Measurements from ENCODE around the gene MORF4L2.

The MORF4L2 gene

GRCh38 chrX:103686199-103687072, at the start of gene MORF4L2:
TSS of gene MORF4L2 (minus strand) at chrX:103686699. CDS start at chrX:103677027, 9,672 bp downstream.
- peak; percentile 99 for DNase-seq (ENCODE audit: low spot score)

GRCh38 chrX:103734125-103734760, 47.7 kb upstream of the MORF4L2 start:
- DNase-seq (ENCODE audit: low spot score) = no peak

GRCh38 chrX:103733017-103733416, 46.5 kb upstream of the MORF4L2 start:
- no peak for DNase-seq (ENCODE audit: low spot score)

GRCh38 chrX:103730796-103731493, 44.4 kb upstream of the MORF4L2 start:
- no peak for DNase-seq (ENCODE audit: low spot score)

- no peak for DNase-seq (ENCODE audit: low spot score)
Observed at GRCh38 chrX:103730147-103730795, 43.8 kb upstream of the MORF4L2 start.

GRCh38 chrX:103729015-103729414, 42.5 kb upstream of the MORF4L2 start:
- no peak for DNase-seq (ENCODE audit: low spot score)

DNA sequence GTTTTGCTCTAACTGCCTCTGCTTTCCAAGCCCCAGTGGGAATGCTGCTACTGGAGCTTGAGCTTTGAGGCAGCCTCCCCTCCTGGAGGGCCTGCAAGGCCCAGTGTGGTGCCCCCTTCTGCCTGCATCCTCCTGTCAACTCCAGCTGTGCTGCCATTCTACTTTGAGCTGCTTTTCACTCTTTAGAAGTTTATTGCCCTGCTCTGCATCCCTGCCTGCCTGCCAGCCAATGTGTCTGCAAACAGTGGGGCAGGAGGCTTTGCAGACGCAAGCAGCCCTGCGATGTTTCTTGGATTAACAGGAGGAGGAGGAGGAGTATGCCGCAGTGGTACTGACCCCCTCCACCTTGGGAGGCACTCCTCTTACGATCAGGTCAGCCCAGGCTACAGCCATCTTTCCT, 40.6 kb upstream of the MORF4L2 start:
- no peak for DNase-seq (ENCODE audit: low spot score)

- no peak for DNase-seq (ENCODE audit: low spot score)
Observed at GRCh38 chrX:103726477-103726876, 40.0 kb upstream of the MORF4L2 start.

GRCh38 chrX:103722505-103722904, 36.0 kb upstream of the MORF4L2 start:
- DNase-seq (ENCODE audit: low spot score) = no peak

DNA sequence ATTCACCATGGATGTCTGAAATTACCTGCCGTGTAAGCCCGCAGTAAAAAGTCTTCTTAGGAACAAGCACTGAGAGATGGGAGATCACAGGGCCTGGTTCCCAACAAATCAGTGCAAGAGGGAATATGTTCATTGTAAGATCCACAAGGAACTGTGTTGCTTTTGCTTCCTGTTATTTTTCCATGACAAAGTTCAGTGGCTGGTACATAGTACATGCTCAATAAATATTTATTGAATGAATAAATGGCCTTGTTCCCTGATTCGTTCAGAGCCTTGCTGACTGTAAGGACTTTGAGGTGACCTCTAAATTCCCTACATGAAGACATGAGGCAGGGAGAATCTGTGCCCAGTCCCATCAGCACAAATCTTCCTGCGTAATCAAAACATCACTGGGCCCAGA, 31.6 kb upstream of the MORF4L2 start:
- no peak for DNase-seq (ENCODE audit: low spot score)

- no peak for DNase-seq (ENCODE audit: low spot score)
Observed at GRCh38 chrX:103716962-103717361, 30.5 kb upstream of the MORF4L2 start.

GRCh38 chrX:103710609-103711008, 24.1 kb upstream of the MORF4L2 start, which contains the start of gene TMEM31:
TSS of gene TMEM31 (plus strand) at chrX:103710909. CDS start at chrX:103712259, 1,350 bp downstream.
- DNase-seq (ENCODE audit: low spot score) = no peak

DNA sequence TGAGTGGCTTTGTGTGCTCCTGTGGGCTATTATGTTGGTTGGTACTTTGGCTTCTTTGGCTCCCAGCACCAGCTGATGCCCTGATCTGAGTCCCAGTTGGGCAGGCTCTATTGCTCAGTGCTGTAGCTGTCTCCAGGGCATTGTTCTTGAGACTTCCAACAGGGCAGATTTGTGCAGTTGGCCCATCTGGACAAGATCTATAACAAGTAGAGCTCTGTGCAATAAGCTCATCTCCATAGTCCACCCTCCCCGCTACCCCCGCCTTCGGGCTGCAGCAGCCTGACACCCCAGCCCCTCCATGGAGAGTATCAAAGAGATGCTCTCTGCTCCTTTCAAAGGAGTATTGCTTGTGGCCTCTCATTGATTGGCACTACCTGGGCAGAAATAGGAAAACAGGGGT, 18.4 kb upstream of the MORF4L2 start:
- DNase-seq (ENCODE audit: low spot score) = no peak

- no peak for DNase-seq (ENCODE audit: low spot score)
Observed at GRCh38 chrX:103699243-103699642, 12.7 kb upstream of the MORF4L2 start.

GRCh38 chrX:103697687-103698086, 11.2 kb upstream of the MORF4L2 start:
- no peak for DNase-seq (ENCODE audit: low spot score)

DNA sequence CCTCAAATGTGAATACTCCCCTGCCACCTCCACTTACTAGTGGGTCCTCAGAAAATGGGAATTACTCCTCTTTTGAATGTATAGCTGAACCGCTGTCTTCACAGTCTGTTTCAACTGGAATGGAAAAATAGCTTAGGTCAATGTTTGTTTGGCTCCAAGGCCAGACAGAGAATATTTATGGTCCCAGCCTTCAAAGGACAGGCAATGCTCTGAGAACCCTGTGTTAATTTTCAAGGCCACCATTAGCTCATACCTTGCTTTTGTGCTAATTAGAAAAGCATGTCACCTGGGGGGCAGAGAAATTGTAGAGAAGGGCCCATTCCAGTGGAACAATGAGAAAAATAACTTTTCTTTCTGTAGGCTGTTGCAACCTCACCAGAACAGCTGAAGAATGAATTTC, 4.6 kb upstream of the MORF4L2 start:
- no peak for DNase-seq (ENCODE audit: low spot score)

- DNase-seq (ENCODE audit: low spot score) = peak; percentile 61
Observed at GRCh38 chrX:103688946-103689345, 2.4 kb upstream of the MORF4L2 start.

DNA sequence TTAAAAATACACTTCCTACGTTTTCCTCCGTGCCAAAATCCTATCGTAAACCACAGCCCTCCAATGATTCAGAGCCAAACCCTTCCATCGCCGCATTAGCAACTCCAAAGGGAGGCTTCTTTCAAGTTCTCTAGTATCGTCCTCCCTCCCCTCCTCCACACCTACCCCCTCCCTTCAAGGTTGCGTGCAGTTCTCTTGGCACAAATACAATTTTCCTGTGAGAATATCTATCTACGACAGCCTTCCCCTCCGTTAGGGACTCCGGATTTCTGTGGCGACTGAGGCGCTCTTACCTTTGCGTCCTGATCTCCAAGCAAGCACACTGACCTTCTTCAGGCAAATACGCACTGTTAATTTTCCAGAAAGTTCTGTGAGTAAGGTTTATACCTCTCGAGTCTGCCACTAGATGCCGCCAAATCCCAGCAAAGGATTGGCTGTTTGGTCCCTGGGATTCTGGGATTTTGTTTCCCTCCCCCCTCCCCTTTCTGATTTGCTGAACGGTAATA, 1.2 kb upstream of the MORF4L2 start:
- DNase-seq (ENCODE audit: low spot score) = peak; percentile 81

DNA sequence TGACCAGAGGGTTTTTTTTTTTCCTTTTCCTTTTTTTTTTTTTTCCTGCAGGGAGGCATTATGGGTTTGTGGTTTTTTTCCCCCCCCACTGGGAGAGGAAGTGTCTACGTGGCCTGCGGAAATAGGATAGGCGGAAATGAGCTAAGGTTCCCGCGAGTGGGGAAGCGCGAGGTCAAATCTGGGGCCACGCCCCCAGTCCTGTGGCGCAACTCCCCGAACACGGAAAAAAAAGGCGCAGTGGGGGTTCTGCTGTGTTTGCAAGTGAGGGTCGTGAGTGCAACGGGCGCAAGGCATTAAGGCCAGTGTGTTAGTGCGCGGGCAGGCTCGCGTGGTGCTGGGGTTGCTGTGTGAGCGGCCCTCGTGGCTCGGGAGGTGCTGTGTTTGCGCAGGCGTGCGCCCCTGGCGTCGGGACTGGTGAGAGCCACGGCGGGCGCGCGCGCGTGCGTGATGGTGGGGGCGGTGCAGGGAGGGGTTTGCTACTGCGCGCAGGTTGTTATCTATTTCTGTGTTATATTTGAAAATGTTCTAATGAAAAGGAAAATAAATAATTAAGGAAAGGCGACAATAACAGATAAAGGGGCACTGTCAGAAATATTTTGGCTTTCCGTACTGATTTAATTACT, 685 bp upstream of the MORF4L2 start:
- peak; percentile 78 for DNase-seq (ENCODE audit: low spot score)

DNA sequence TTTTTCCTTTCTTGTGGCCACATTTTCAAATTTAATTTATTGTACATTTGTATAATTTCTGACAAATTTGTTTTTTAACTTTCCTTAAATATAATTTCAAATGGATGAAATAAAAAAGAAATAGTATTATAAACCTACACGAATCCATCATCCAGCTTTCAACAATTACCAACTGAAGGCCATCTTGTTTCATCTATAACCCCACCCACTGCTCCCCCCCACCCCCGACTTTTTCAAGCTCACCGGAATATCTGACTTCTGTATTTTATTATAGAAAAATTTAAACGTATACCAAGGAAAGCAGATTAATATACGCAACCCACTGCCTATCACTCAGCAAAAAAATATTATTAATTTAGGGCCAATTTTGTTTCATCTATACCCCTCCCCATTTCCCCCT, 1.1 kb downstream of the MORF4L2 start:
- peak; percentile 22 for DNase-seq (ENCODE audit: low spot score)

GRCh38 chrX:103681443-103681842, 5.1 kb downstream of the MORF4L2 start:
- DNase-seq (ENCODE audit: low spot score) = no peak

All from SW480 (cell line).